Ascending aorta (tissue), 2 donors: Measurements from ENCODE around the gene C5orf34. TPM values are rescaled to one million over a fixed set of nuclear protein-coding genes. Genes with fewer than 3 reads are reported as not detected.
"Not testable (repeated sequence)": the region's sequence is repeated elsewhere in the genome, so short reads cannot be mapped to it uniquely, and the experiment has no call there.

Experiments used
- DNase-seq, 2 donors: peaks; one replicate each; pipeline ENCODE4 v3.0.0-alpha.2; 2019; ENCODE audit warnings: low spot score in 2 of 2
- H3K27ac ChIP-seq, 2 donors: fragments of 200-600 bp; sonication (generic); one replicate each; pipeline ENCODE4 v1.5.1; 2016 to 2017; ENCODE audit warnings: mild to moderate bottlenecking in 1 of 2
- H3K27me3 ChIP-seq: fragments of 200-600 bp; sonication (generic); one replicate; pipeline ENCODE4 v1.5.1; 2017
- H3K36me3 ChIP-seq, 2 donors: fragments of 200-600 bp; sonication (generic); one replicate each; pipeline ENCODE4 v1.5.1; 2016
- H3K4me1 ChIP-seq, 2 donors: fragments of 200-600 bp; sonication (generic); one replicate each; pipeline ENCODE4 v1.5.1; 2016 to 2017; ENCODE audit warnings: mild to moderate bottlenecking in 1 of 2
- H3K4me3 ChIP-seq, 2 donors: fragments of 200-600 bp; sonication (generic); one replicate each; pipeline ENCODE4 v1.5.1; 2016 to 2017; ENCODE audit warnings: mild to moderate bottlenecking in 1 of 2
- H3K9me3 ChIP-seq, 2 donors: fragments of 200-600 bp; sonication (generic); one replicate each; pipeline ENCODE4 v1.5.1; 2016
- CTCF ChIP-seq, 3 experiments: fragments of 200-600 bp in 2 of 3; fragments of 450-650 bp in 1 of 3; sonication (generic) in 2 of 3; IDR thresholded peaks; one replicate each; pipeline ENCODE4 v1.5.1; 2016 to 2019; ENCODE audit warnings: antibody characterized with exemption in 3 of 3, mild to moderate bottlenecking in 1 of 3, moderate library complexity in 1 of 3
- intact Hi-C: fragments of 100-400 bp; cut with DNase I; formaldehyde crosslinking; loops from one replicate; pipeline ENCODE4 v1.15.1; 2023
- total RNA-seq: library from RNA; depleted of rRNA; stranded (reverse); fragments of >200 nt; gene quantifications from one replicate; pipeline ENCODE4 v1.1.0, GENCODE V29; 2016

C5orf34 gene
- total RNA-seq, 1 donor from 2014 or later: not detected

- Histone ChIP-seq H3K9me3 (no peaks in the 10 kb centered on the region), H3K27me3 (no peaks in the 10 kb centered on the region), H3K4me3 (no peak overlapping the region), H3K4me1 (no peaks in the 10 kb centered on the region), H3K36me3 (peaks cover 43 to 73% of the 10 kb centered on the region in 2 donors), H3K27ac (no peak overlapping the region)
- intact Hi-C loops: no loop called here
- DNase-seq: no peak
- TF ChIP-seq CTCF (IDR thresholded peaks at IDR 0.05): no peak
Observed at GRCh38 chr5:43530648-43531047, 15.7 kb upstream of the C5orf34 start.

- no peak for TF ChIP-seq CTCF (IDR thresholded peaks at IDR 0.05)
- no peak overlapping the region for H3K4me3 ChIP-seq
- H3K9me3 ChIP-seq: no peaks in the 10 kb centered on the region
- no peaks in the 10 kb centered on the region for H3K27me3 ChIP-seq
- DNase-seq: no peak
- peaks cover 26 to 33% of the 10 kb centered on the region in 2 donors for H3K36me3 ChIP-seq
- intact Hi-C loops: no loop called here
- no peak overlapping the region for H3K27ac ChIP-seq
- no peaks in the 10 kb centered on the region for H3K4me1 ChIP-seq
Observed at GRCh38 chr5:43523662-43524072, 8.7 kb upstream of the C5orf34 start.

GRCh38 chr5:43520615-43521014, 5.7 kb upstream of the C5orf34 start:
- DNase-seq: no peak
- TF ChIP-seq CTCF (IDR thresholded peaks at IDR 0.05): no peak

GRCh38 chr5:43515678-43516048, 715 bp upstream of the C5orf34 start:
- H3K9me3 ChIP-seq: no peaks in the 10 kb centered on the region
- intact Hi-C loops: loop anchor here (1.0 to 2.0 kb wide), 3 partner anchors 31 to 203 kb away; partner anchors contain the start of gene HMGCS1

More at GRCh38 chr5:43520615-43521014, 5.7 kb upstream of the C5orf34 start:
- no peaks in the 10 kb centered on the region for H3K27me3 ChIP-seq
- H3K27ac ChIP-seq: no peak overlapping the region
- H3K4me3 ChIP-seq: no peak overlapping the region
- no peaks in the 10 kb centered on the region for H3K4me1 ChIP-seq
- H3K9me3 ChIP-seq: no peaks in the 10 kb centered on the region
- peaks cover 11 to 18% of the 10 kb centered on the region in 2 donors for H3K36me3 ChIP-seq
- intact Hi-C loops: no loop called here

GRCh38 chr5:43514471-43514815, 505 bp downstream of the C5orf34 start:
- H3K27ac ChIP-seq: peak overlapping the region; percentile 84 to 88
- H3K36me3 ChIP-seq: no peaks in the 10 kb centered on the region
- no peak for DNase-seq
- intact Hi-C loops: loop anchor here (2.0 kb wide), 1 partner anchor 202 kb away; the partner anchor contains the start of gene HMGCS1
- H3K4me1 ChIP-seq: peaks cover 0 to 3% of the 10 kb centered on the region in 2 donors
- peak overlapping the region; percentile 39 to 87 for H3K4me3 ChIP-seq
- H3K9me3 ChIP-seq: no peaks in the 10 kb centered on the region
- no peaks in the 10 kb centered on the region for H3K27me3 ChIP-seq
- no peak for TF ChIP-seq CTCF (IDR thresholded peaks at IDR 0.05)

More at GRCh38 chr5:43515678-43516048, 715 bp upstream of the C5orf34 start:
- H3K4me3 ChIP-seq: peak overlapping the region; percentile 39 to 87
- DNase-seq: no peak
- peaks cover 0 to 3% of the 10 kb centered on the region in 2 donors for H3K4me1 ChIP-seq
- TF ChIP-seq CTCF (IDR thresholded peaks at IDR 0.05): no peak
- no peaks in the 10 kb centered on the region for H3K27me3 ChIP-seq
- H3K36me3 ChIP-seq: no peaks in the 10 kb centered on the region
- H3K27ac ChIP-seq: peak overlapping the region; percentile 84 to 88

GRCh38 chr5:43514025-43514424, 923 bp downstream of the C5orf34 start:
- intact Hi-C loops: loop anchor here (2.0 kb wide), 1 partner anchor 201 kb away; the partner anchor contains the start of gene HMGCS1
- Histone ChIP-seq H3K27ac (peak overlapping the region in 1 of 2 donors; percentile 84), H3K9me3 (no peaks in the 10 kb centered on the region), H3K27me3 (no peaks in the 10 kb centered on the region), H3K4me1 (peaks cover 0 to 3% of the 10 kb centered on the region in 2 donors), H3K36me3 (no peaks in the 10 kb centered on the region), H3K4me3 (peak overlapping the region; percentile 39 to 87)
- no peak for TF ChIP-seq CTCF (IDR thresholded peaks at IDR 0.05)
- DNase-seq: no peak

GRCh38 chr5:43511062-43511461, 3.9 kb downstream of the C5orf34 start:
- H3K9me3 ChIP-seq: not testable (repeated sequence)

More at GRCh38 chr5:43511062-43511461, 3.9 kb downstream of the C5orf34 start:
- H3K27me3 ChIP-seq, H3K4me1 ChIP-seq, DNase-seq, H3K4me3 ChIP-seq, intact Hi-C loops, H3K27ac ChIP-seq, H3K36me3 ChIP-seq: not testable (repeated sequence)
